ENCODE data around the gene SYTL3.

DNA sequence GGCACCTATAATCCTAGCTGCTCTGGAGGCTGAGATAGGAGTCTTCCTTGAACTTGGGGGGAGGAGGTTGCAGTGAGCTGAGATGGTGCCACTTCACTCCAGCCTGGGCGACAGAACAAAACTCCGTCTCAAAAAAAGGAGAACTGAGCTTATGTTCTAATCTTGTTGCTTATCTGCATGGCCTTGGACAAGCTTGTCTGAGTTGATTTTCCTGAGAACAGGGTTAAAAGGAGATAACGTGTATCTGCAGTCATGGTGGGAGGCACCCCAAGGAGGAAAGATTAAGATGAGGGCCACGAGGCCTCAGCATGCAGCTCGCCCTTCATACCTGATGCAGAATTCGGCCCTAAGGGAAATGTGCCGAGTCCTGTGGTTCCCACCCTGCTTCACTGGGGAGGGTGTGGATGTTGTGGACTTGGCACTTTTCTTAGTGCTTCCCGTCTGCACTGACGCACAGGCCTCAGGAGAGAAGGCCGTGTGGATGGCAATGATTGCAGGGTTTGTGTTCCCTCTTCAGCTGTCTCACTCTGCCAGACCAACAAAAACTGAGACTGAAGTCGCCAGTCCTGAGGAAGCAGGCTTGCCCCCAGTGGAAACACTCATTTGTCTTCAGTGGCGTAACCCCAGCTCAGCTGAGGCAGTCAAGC, 113.1 kb downstream of the SYTL3 start:
- TF ChIP-seq POLR2A (IDR thresholded peaks at IDR 0.05) (no peak), CTCF (IDR thresholded peaks at IDR 0.05) (no peak)

Data from lower leg skin (tissue), 3 donors.